Right lobe of liver (tissue), 4 donors: ENCODE measurements around the gene SYT6.

ENCODE experiments used
- POLR2A ChIP-seq: fragments of 450-650 bp; IDR thresholded peaks from one replicate; pipeline ENCODE4 v1.6.1; 2017; ENCODE audit warnings: antibody characterized with exemption, mild to moderate bottlenecking
- TF ChIP-seq, protein P1 (sequence below), 4 donors: fragments of 200-600 bp in 3 of 4; fragments of 450-650 bp in 1 of 4; IDR thresholded peaks; one replicate each; pipeline versions ENCODE4 v1.5.1 to v1.8.0; 2016 to 2022; ENCODE audit warnings: antibody characterized with exemption in 4 of 4, mild to moderate bottlenecking in 2 of 4
- donor health status: DM: no; HTN: no; CAD: no.
- donor health status: DM: no; HTN: no; CAD: no.
- donor health status: DM: no; HTN: yes; CAD: no.

GRCh38 chr1:114094363-114094634, 59.4 kb downstream of the SYT6 start:
- TF ChIP-seq, protein P1, sequence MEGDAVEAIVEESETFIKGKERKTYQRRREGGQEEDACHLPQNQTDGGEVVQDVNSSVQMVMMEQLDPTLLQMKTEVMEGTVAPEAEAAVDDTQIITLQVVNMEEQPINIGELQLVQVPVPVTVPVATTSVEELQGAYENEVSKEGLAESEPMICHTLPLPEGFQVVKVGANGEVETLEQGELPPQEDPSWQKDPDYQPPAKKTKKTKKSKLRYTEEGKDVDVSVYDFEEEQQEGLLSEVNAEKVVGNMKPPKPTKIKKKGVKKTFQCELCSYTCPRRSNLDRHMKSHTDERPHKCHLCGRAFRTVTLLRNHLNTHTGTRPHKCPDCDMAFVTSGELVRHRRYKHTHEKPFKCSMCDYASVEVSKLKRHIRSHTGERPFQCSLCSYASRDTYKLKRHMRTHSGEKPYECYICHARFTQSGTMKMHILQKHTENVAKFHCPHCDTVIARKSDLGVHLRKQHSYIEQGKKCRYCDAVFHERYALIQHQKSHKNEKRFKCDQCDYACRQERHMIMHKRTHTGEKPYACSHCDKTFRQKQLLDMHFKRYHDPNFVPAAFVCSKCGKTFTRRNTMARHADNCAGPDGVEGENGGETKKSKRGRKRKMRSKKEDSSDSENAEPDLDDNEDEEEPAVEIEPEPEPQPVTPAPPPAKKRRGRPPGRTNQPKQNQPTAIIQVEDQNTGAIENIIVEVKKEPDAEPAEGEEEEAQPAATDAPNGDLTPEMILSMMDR (IDR thresholded peaks at IDR 0.05): no peak
- TF ChIP-seq POLR2A: no peak
